HEK293 (cell line): ENCODE results near the gene IARS1.

Experiments used
- CTCF ChIA-PET: fragments of 350-600 bp; formaldehyde crosslinking; extraction: SDS; loops from one replicate; lab custom pipeline; 2021; ENCODE audit warnings: antibody characterized with exemption; lab: Yijun Ruan, JAX
- POLR2A ChIA-PET: fragments of 300-600 bp; formaldehyde crosslinking; extraction: SDS; loops from one replicate; lab custom pipeline; 2020; ENCODE audit warnings: antibody characterized with exemption, inconsistent platforms; lab: Yijun Ruan, JAX
- H3K27ac ChIP-seq: fragments of 200-500 bp; sonication (Bioruptor generic); 2 replicates; pipeline ENCODE4 v1.5.1; 2014; ENCODE audit warnings: low read depth, low read length, control low read depth, inconsistent platforms; ENCODE audit errors: extremely low read depth
- H3K36me3 ChIP-seq, 2 experiments: fragments of 200-500 bp in 1 of 2; sonication (Bioruptor generic) in 1 of 2; 1 replicate in 1 of 2; 2 replicates in 1 of 2; pipeline ENCODE4 v1.5.1; 2014 to 2017; ENCODE audit warnings: inconsistent platforms in 2 of 2, low read length in 2 of 2; ENCODE audit not compliant: control insufficient read depth in 2 of 2, insufficient read depth in 1 of 2
- H3K4me1 ChIP-seq: fragments of 200-500 bp; sonication (Bioruptor generic); 2 replicates; pipeline ENCODE4 v1.5.1; 2014; ENCODE audit warnings: mild to moderate bottlenecking, low read length, inconsistent platforms; ENCODE audit not compliant: control insufficient read depth, insufficient read depth
- H3K4me3 ChIP-seq: 2 replicates; pipeline ENCODE4 v1.5.1; 2011; ENCODE audit warnings: low read depth, mild to moderate bottlenecking, control low read depth, low read length, moderate library complexity
- H3K9me3 ChIP-seq: fragments of 200-500 bp; sonication (Bioruptor generic); 2 replicates; pipeline ENCODE4 v1.5.1; 2014; ENCODE audit warnings: low read depth, low read length, inconsistent platforms; ENCODE audit not compliant: control insufficient read depth, insufficient read depth
- BCL11A ChIP-seq: fragments of 450-650 bp; formaldehyde crosslinking; IDR thresholded peaks from 2 replicates; pipeline ENCODE4 v1.5.1; 2016; ENCODE audit warnings: low read depth, missing biosample characterization, missing genetic modification characterization
- FEZF1 ChIP-seq: fragments of 450-650 bp; formaldehyde crosslinking; IDR thresholded peaks from 2 replicates; pipeline ENCODE4 v1.5.1; 2016; ENCODE audit warnings: missing biosample characterization, missing genetic modification characterization
- GFI1B ChIP-seq: fragments of 450-650 bp; formaldehyde crosslinking; IDR thresholded peaks from 2 replicates; pipeline ENCODE4 v1.5.1; 2016; ENCODE audit warnings: missing biosample characterization, missing genetic modification characterization
- MEIS1 ChIP-seq: sonication (generic); formaldehyde crosslinking; IDR thresholded peaks from 2 replicates; pipeline ENCODE4 v1.8.1; 2022; ENCODE audit warnings: missing genetic modification reagents, mild to moderate bottlenecking, borderline replicate concordance
- SALL2 ChIP-seq: fragments of 450-650 bp; formaldehyde crosslinking; IDR thresholded peaks from 2 replicates; pipeline ENCODE4 v1.5.0; 2017; ENCODE audit warnings: missing biosample characterization, mild to moderate bottlenecking, missing genetic modification characterization, borderline replicate concordance
- SP2 ChIP-seq: fragments of 450-650 bp; formaldehyde crosslinking; IDR thresholded peaks from 2 replicates; pipeline ENCODE4 v1.5.1; 2016; ENCODE audit warnings: missing biosample characterization, missing genetic modification characterization
- TCF7L2 ChIP-seq: IDR thresholded peaks from 2 replicates; pipeline ENCODE4 v1.6.1; 2011; ENCODE audit warnings: low read depth, mild to moderate bottlenecking, inconsistent platforms, low read length, moderate library complexity, borderline replicate concordance
- TRIM28 ChIP-seq: IDR thresholded peaks from 2 replicates; pipeline ENCODE4 v1.6.1; 2011; ENCODE audit warnings: low read length, control low read depth, borderline replicate concordance
- ZBTB20 ChIP-seq: fragments of 450-650 bp; formaldehyde crosslinking; IDR thresholded peaks from 2 replicates; pipeline ENCODE4 v1.5.1; 2016; ENCODE audit warnings: missing biosample characterization, missing genetic modification characterization
- ZFHX2 ChIP-seq: fragments of 450-650 bp; formaldehyde crosslinking; conservative IDR thresholded peaks from 2 replicates; pipeline ENCODE4 v1.5.1; 2016; ENCODE audit warnings: missing biosample characterization, missing genetic modification characterization
- ZNF112 ChIP-seq: fragments of 450-650 bp; formaldehyde crosslinking; IDR thresholded peaks from 2 replicates; pipeline ENCODE4 v1.5.0; 2017; ENCODE audit warnings: missing biosample characterization, missing genetic modification characterization
- ZNF23 ChIP-seq: fragments of 450-650 bp; formaldehyde crosslinking; IDR thresholded peaks from 2 replicates; pipeline ENCODE4 v1.5.1; 2016; ENCODE audit warnings: missing biosample characterization, missing genetic modification characterization, borderline replicate concordance
- ZNF248 ChIP-seq: fragments of 450-650 bp; formaldehyde crosslinking; IDR thresholded peaks from 2 replicates; pipeline ENCODE4 v1.5.1; 2017; ENCODE audit warnings: missing biosample characterization, missing genetic modification characterization
- ZNF335 ChIP-seq: fragments of 450-650 bp; formaldehyde crosslinking; conservative IDR thresholded peaks from 2 replicates; pipeline ENCODE4 v1.5.1; 2016; ENCODE audit warnings: missing biosample characterization, missing genetic modification characterization
- ZNF341 ChIP-seq: fragments of 450-650 bp; formaldehyde crosslinking; IDR thresholded peaks from 2 replicates; pipeline ENCODE4; 2016; ENCODE audit warnings: low read depth, missing biosample characterization, missing genetic modification characterization
- ZNF354C ChIP-seq: fragments of 450-650 bp; formaldehyde crosslinking; IDR thresholded peaks from 2 replicates; pipeline ENCODE4 v1.5.1; 2016; ENCODE audit warnings: missing biosample characterization, missing genetic modification characterization, low read depth, borderline replicate concordance
- ZNF391 ChIP-seq: fragments of 450-650 bp; formaldehyde crosslinking; IDR thresholded peaks from 2 replicates; pipeline ENCODE4 v1.5.1; 2016; ENCODE audit warnings: low read depth, missing biosample characterization, missing genetic modification characterization, borderline replicate concordance
- ZNF529 ChIP-seq: fragments of 450-650 bp; formaldehyde crosslinking; IDR thresholded peaks from 2 replicates; pipeline ENCODE4 v1.5.1; 2017; ENCODE audit warnings: missing genetic modification characterization, missing biosample characterization; ENCODE audit not compliant: insufficient replicate concordance
- ZNF549 ChIP-seq: fragments of 450-650 bp; IDR thresholded peaks from 2 replicates; pipeline ENCODE4 v1.5.1; 2018; ENCODE audit warnings: missing biosample characterization, missing genetic modification characterization, mild to moderate bottlenecking, inconsistent platforms, moderate library complexity
- ZNF677 ChIP-seq: fragments of 450-650 bp; IDR thresholded peaks from 2 replicates; pipeline ENCODE4 v1.5.0; 2018; ENCODE audit warnings: missing biosample characterization, mild to moderate bottlenecking, missing genetic modification characterization, moderate library complexity
- ZNF76 ChIP-seq: fragments of 450-650 bp; formaldehyde crosslinking; IDR thresholded peaks from 2 replicates; pipeline ENCODE4; 2016; ENCODE audit warnings: low read depth, missing biosample characterization, missing genetic modification characterization, borderline replicate concordance
- TF ChIP-seq, protein P1 (sequence below): fragments of 450-650 bp; formaldehyde crosslinking; IDR thresholded peaks from 2 replicates; pipeline ENCODE4 v1.5.1; 2016; ENCODE audit warnings: missing biosample characterization, missing genetic modification characterization
- TF ChIP-seq, protein P2 (sequence below): fragments of 450-650 bp; formaldehyde crosslinking; IDR thresholded peaks from 2 replicates; pipeline ENCODE4 v1.5.1; 2016; ENCODE audit warnings: missing biosample characterization, missing genetic modification characterization
- TF ChIP-seq, protein P3 (sequence below): fragments of 450-650 bp; formaldehyde crosslinking; IDR thresholded peaks from 2 replicates; pipeline ENCODE4 v1.5.1; 2016; ENCODE audit warnings: missing biosample characterization, missing genetic modification characterization

Gene IARS1

DNA sequence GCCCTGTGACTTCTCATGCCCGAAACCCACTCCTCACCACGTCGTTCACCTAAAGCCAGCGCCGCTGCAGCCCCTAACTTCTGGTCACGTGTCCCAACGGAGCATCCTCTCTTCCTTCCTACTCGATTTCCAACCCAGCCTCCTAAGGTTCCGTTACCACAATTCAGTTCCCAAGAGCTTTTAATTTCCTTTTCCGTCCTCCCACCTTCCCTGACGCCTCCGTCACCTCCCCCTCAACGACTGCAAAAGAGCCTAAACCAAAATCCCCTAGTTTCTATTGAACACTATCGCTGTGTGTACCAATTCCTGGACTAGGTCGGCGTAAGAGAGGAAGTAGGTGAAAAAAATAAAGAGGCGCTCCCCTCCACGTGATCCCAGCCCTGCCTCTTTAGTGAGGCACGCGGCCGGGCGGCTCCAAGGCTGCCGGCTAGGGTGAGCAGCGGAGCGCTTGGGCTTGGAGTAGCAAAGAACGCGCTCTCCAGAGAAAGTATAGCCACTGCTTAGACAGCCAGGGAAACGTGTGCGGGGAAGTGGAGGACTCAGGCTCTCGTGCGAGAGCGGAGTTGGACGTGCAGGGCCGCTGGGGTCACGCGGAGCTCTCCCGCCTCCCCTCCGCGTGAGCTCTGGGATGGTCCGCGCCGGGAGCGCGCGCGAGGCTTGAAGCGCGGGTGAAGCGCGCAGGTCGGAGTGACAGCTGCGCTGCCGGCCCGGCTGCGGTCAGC is 31.9 kb upstream of the IARS1 start, which contains the start of the genes CENPP and NOL8 (continued):
- TF ChIP-seq ZNF354C (tag by site-specific recombination) = no peak
- TF ChIP-seq ZNF76 (tag by site-specific recombination) = peak; percentile 79
- TF ChIP-seq SALL2 = peak; percentile 90
- no peak for TF ChIP-seq ZBTB20
- TF ChIP-seq, protein P1, sequence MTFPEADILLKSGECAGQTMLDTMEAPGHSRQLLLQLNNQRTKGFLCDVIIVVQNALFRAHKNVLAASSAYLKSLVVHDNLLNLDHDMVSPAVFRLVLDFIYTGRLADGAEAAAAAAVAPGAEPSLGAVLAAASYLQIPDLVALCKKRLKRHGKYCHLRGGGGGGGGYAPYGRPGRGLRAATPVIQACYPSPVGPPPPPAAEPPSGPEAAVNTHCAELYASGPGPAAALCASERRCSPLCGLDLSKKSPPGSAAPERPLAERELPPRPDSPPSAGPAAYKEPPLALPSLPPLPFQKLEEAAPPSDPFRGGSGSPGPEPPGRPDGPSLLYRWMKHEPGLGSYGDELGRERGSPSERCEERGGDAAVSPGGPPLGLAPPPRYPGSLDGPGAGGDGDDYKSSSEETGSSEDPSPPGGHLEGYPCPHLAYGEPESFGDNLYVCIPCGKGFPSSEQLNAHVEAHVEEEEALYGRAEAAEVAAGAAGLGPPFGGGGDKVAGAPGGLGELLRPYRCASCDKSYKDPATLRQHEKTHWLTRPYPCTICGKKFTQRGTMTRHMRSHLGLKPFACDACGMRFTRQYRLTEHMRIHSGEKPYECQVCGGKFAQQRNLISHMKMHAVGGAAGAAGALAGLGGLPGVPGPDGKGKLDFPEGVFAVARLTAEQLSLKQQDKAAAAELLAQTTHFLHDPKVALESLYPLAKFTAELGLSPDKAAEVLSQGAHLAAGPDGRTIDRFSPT (tag by site-specific recombination) = no peak
- TF ChIP-seq SP2 (tag by site-specific recombination) = peak; percentile 66
- no peak for TF ChIP-seq TCF7L2
- TF ChIP-seq ZNF341 (tag by site-specific recombination) = no peak
- TF ChIP-seq GFI1B (tag by site-specific recombination) = no peak
- TF ChIP-seq ZNF248 (tag by site-specific recombination) = no peak
- TF ChIP-seq MEIS1 (CRISPR knock-in tag) = no peak
- peak; percentile 38; the same call in 1 of the 2 replicates for TF ChIP-seq TRIM28
- TF ChIP-seq ZNF549 (tag by site-specific recombination) = no peak
- no peak for TF ChIP-seq ZNF112 (tag by site-specific recombination)
- TF ChIP-seq BCL11A (tag by site-specific recombination) = no peak
- TF ChIP-seq, protein P2, sequence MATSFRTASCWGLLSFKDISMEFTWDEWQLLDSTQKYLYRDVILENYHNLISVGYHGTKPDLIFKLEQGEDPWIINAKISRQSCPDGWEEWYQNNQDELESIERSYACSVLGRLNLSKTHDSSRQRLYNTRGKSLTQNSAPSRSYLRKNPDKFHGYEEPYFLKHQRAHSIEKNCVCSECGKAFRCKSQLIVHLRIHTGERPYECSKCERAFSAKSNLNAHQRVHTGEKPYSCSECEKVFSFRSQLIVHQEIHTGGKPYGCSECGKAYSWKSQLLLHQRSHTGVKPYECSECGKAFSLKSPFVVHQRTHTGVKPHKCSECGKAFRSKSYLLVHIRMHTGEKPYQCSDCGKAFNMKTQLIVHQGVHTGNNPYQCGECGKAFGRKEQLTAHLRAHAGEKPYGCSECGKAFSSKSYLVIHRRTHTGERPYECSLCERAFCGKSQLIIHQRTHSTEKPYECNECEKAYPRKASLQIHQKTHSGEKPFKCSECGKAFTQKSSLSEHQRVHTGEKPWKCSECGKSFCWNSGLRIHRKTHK (tag by site-specific recombination) = no peak
- no peak for TF ChIP-seq ZNF23
- TF ChIP-seq ZNF391 (tag by site-specific recombination) = peak; percentile 97
- TF ChIP-seq ZFHX2 = peak; percentile 83

DNA sequence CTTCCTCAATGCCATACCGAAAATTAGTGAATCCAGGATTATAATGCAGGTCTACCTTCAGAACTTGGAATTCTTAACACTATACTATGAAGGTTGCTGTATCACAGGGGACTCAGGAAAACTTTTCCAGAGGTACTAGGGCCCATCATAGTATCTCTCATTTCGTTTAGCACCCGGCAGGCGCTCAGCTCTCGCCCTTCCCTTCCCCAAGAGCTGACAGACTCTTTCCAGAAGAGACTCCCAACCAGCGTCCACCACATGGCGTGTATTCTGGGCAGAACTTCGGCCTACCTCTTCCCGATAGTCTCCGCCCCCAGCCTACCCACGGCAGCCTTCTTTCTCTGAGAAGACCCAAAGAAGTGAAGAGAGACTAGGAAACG is 31.4 kb upstream of the IARS1 start:
- peak overlapping the region; percentile 99 for H3K4me3 ChIP-seq
- no peaks in the 10 kb centered on the region for H3K4me1 ChIP-seq
- no peaks in the 10 kb centered on the region for H3K9me3 ChIP-seq
- POLR2A ChIA-PET = interaction anchor here (1.0 to 1.4 kb wide), 6 partner anchors 16 to 345 kb away, joined by 3 to 7 read pairs (median 4); partner anchors contain the start of gene IPPK
- peaks cover 9 to 33% of the 10 kb centered on the region in 2 experiments for H3K36me3 ChIP-seq
- CTCF ChIA-PET = interaction anchor here (0.6 to 2.2 kb wide), 2 partner anchors 136 to 310 kb away, joined by 3 to 14 read pairs; no protein-coding TSS in a partner anchor
- H3K27ac ChIP-seq = peak overlapping the region; percentile 13; the same call in 1 of the 2 replicates
- TF ChIP-seq FEZF1 (tag by site-specific recombination) = no peak
- TF ChIP-seq, protein P3, sequence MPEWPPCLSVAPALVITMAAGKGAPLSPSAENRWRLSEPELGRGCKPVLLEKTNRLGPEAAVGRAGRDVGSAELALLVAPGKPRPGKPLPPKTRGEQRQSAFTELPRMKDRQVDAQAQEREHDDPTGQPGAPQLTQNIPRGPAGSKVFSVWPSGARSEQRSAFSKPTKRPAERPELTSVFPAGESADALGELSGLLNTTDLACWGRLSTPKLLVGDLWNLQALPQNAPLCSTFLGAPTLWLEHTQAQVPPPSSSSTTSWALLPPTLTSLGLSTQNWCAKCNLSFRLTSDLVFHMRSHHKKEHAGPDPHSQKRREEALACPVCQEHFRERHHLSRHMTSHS (tag by site-specific recombination) = no peak
- TF ChIP-seq ZNF335 (tag by site-specific recombination) = peak; percentile 46
- TF ChIP-seq ZNF529 = no peak
- TF ChIP-seq ZNF677 = no peak
- TF ChIP-seq, all 188 proteins: peak for 1
